K562 (cell line): ENCODE results near the gene FGD6.

ENCODE experiments used
- CSDE1 ChIP-seq, 2 experiments: fragments of 450-650 bp; IDR thresholded peaks; 2 replicates each; pipeline ENCODE4 v1.6.1; 2016; ENCODE audit warnings: mild to moderate bottlenecking in 1 of 2
- MAX ChIP-seq: sonication (generic); formaldehyde crosslinking; IDR thresholded peaks from 2 replicates; pipeline ENCODE4 v1.9.0; 2022; ENCODE audit warnings: mild to moderate bottlenecking, missing genetic modification reagents
- ZEB2 ChIP-seq: fragments of 450-650 bp; IDR thresholded peaks from 2 replicates; pipeline ENCODE4 v1.6.1; 2016

GRCh38 chr12:95204141-95204866 is 13.0 kb downstream of the FGD6 start:
- TF ChIP-seq CSDE1 (IDR thresholded peaks at IDR 0.05), result no peak
- peak; percentile 69 for TF ChIP-seq MAX (CRISPR knock-in tag)
- peak; percentile 95 for TF ChIP-seq ZEB2
